Measurements from ENCODE around the gene SMIM33. TPM values are rescaled to one million over a fixed set of nuclear protein-coding genes. Genes with fewer than 3 reads are reported as not detected.

Gene SMIM33
- total RNA-seq, 1 donor from 2014 or later, result not detected

Small RNAs within 50 kb of the gene (small RNA-seq; reads per million reads assigned to genes)
- gene RNU5B-4P, result 1.0 reads per million, percentile 74 among the genes with 10 or more reads in this experiment

Other genes starting within 250 kb of the SMIM33 start
- 769 TPM for gene MATR3, start 177.3 kb upstream of the SMIM33 start, total RNA-seq
- 111 TPM for gene PAIP2, start 129.2 kb upstream of the SMIM33 start, total RNA-seq
- gene SLC23A1, start 87.7 kb upstream of the SMIM33 start, total RNA-seq, result not detected
- not detected for gene MZB1, start 81.1 kb upstream of the SMIM33 start, total RNA-seq
- 0.16 TPM for gene PROB1, start 75.9 kb upstream of the SMIM33 start, total RNA-seq
- gene SPATA24, start 66.9 kb upstream of the SMIM33 start, total RNA-seq, result 3.6 TPM
- 46.6 TPM for gene DNAJC18, start 31.5 kb upstream of the SMIM33 start, total RNA-seq
- gene ECSCR, start 8.3 kb upstream of the SMIM33 start, total RNA-seq, result 5.5 TPM
- 3.6 TPM for gene STING1, start 11.8 kb downstream of the SMIM33 start, total RNA-seq
- gene UBE2D2, start 90.3 kb downstream of the SMIM33 start, total RNA-seq, result 124 TPM
- 37.1 TPM for gene CXXC5, start 177.3 kb downstream of the SMIM33 start, total RNA-seq

Data from occipital lobe (tissue), 2 donors.